ENCODE results near the gene CFAP20DC.
"Not testable (repeated sequence)": the region's sequence is repeated elsewhere in the genome, so short reads cannot be mapped to it uniquely, and the experiment has no call there.

The CFAP20DC gene

GRCh38 chr3:59049671-59050331 is at the start of gene CFAP20DC:
Gene CFAP20DC, minus strand, starts transcription at chr3:59050025. Its CDS starts 394 bp downstream, at chr3:59049631.
- Histone ChIP-seq H3K27me3 (ENCODE audit: control insufficient read depth, insufficient read depth, low read length) (no peaks in the 10 kb centered on the region), H3K9me3 (ENCODE audit: control insufficient read depth, insufficient read depth, low read length) (no peaks in the 10 kb centered on the region), H3K36me3 (ENCODE audit: control insufficient read depth, insufficient read depth, low read length) (no peaks in the 10 kb centered on the region), H3K9ac (ENCODE audit: low read depth, low read length) (peak within 1 kb of the TSS; percentile 70), H3K4me3 (ENCODE audit: low read depth, low read length) (peak within 1 kb of the TSS; percentile 71), H3K4me1 (ENCODE audit: control insufficient read depth, insufficient read depth, low read length) (no peaks in the 10 kb centered on the region)

- not testable (repeated sequence) for H3K4me3 ChIP-seq (ENCODE audit: low read depth, low read length); H3K4me1 ChIP-seq (ENCODE audit: control insufficient read depth, insufficient read depth, low read length); H3K9ac ChIP-seq (ENCODE audit: low read depth, low read length); H3K9me3 ChIP-seq (ENCODE audit: control insufficient read depth, insufficient read depth, low read length); H3K36me3 ChIP-seq (ENCODE audit: control insufficient read depth, insufficient read depth, low read length); H3K27me3 ChIP-seq (ENCODE audit: control insufficient read depth, insufficient read depth, low read length)
Observed at GRCh38 chr3:59098516-59098915, 48.7 kb upstream of the CFAP20DC start.

GRCh38 chr3:59094446-59094845 is 44.6 kb upstream of the CFAP20DC start:
- Histone ChIP-seq H3K9ac (ENCODE audit: low read depth, low read length) (no peak overlapping the region), H3K4me1 (ENCODE audit: control insufficient read depth, insufficient read depth, low read length) (no peaks in the 10 kb centered on the region), H3K9me3 (ENCODE audit: control insufficient read depth, insufficient read depth, low read length) (no peaks in the 10 kb centered on the region), H3K4me3 (ENCODE audit: low read depth, low read length) (no peak overlapping the region), H3K36me3 (ENCODE audit: control insufficient read depth, insufficient read depth, low read length) (no peaks in the 10 kb centered on the region), H3K27me3 (ENCODE audit: control insufficient read depth, insufficient read depth, low read length) (no peaks in the 10 kb centered on the region)

GRCh38 chr3:59093521-59093920 is 43.7 kb upstream of the CFAP20DC start:
- H3K9me3 ChIP-seq (ENCODE audit: control insufficient read depth, insufficient read depth, low read length): no peaks in the 10 kb centered on the region
- no peak overlapping the region for H3K4me3 ChIP-seq (ENCODE audit: low read depth, low read length)
- H3K36me3 ChIP-seq (ENCODE audit: control insufficient read depth, insufficient read depth, low read length): no peaks in the 10 kb centered on the region
- no peaks in the 10 kb centered on the region for H3K27me3 ChIP-seq (ENCODE audit: control insufficient read depth, insufficient read depth, low read length)
- no peaks in the 10 kb centered on the region for H3K4me1 ChIP-seq (ENCODE audit: control insufficient read depth, insufficient read depth, low read length)
- H3K9ac ChIP-seq (ENCODE audit: low read depth, low read length): no peak overlapping the region

- Histone ChIP-seq H3K27me3 (ENCODE audit: control insufficient read depth, insufficient read depth, low read length) (no peaks in the 10 kb centered on the region), H3K4me1 (ENCODE audit: control insufficient read depth, insufficient read depth, low read length) (no peaks in the 10 kb centered on the region), H3K9me3 (ENCODE audit: control insufficient read depth, insufficient read depth, low read length) (no peaks in the 10 kb centered on the region), H3K4me3 (ENCODE audit: low read depth, low read length) (no peak overlapping the region), H3K36me3 (ENCODE audit: control insufficient read depth, insufficient read depth, low read length) (no peaks in the 10 kb centered on the region), H3K9ac (ENCODE audit: low read depth, low read length) (no peak overlapping the region)
Observed at GRCh38 chr3:59088761-59089160, 38.9 kb upstream of the CFAP20DC start.

GRCh38 chr3:59085976-59086375 is 36.2 kb upstream of the CFAP20DC start:
- H3K4me1 ChIP-seq (ENCODE audit: control insufficient read depth, insufficient read depth, low read length): no peaks in the 10 kb centered on the region
- H3K36me3 ChIP-seq (ENCODE audit: control insufficient read depth, insufficient read depth, low read length): no peaks in the 10 kb centered on the region
- H3K27me3 ChIP-seq (ENCODE audit: control insufficient read depth, insufficient read depth, low read length): no peaks in the 10 kb centered on the region
- no peak overlapping the region for H3K4me3 ChIP-seq (ENCODE audit: low read depth, low read length)
- no peaks in the 10 kb centered on the region for H3K9me3 ChIP-seq (ENCODE audit: control insufficient read depth, insufficient read depth, low read length)
- H3K9ac ChIP-seq (ENCODE audit: low read depth, low read length): no peak overlapping the region

DNA sequence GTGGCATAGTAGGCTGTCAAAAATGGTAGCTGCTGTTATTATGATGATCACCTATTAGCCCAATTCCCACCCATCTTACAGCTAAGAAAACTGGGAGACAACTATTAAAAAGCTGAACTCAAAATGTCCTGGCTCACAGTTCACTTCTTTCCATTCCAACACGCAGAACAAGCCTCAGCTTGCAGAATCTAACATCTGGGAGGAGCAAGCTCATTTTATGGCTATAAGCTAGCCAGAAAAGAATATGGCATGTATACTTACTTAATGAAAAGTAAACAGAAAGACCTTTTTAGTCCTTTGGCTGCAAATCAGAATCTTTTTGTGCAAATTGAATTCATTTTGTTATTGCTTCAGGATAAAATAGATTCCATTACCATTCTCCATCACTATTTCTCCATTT is 34.8 kb upstream of the CFAP20DC start:
- H3K4me1 ChIP-seq (ENCODE audit: control insufficient read depth, insufficient read depth, low read length): no peaks in the 10 kb centered on the region
- H3K9ac ChIP-seq (ENCODE audit: low read depth, low read length): no peak overlapping the region
- no peaks in the 10 kb centered on the region for H3K36me3 ChIP-seq (ENCODE audit: control insufficient read depth, insufficient read depth, low read length)
- no peaks in the 10 kb centered on the region for H3K27me3 ChIP-seq (ENCODE audit: control insufficient read depth, insufficient read depth, low read length)
- H3K9me3 ChIP-seq (ENCODE audit: control insufficient read depth, insufficient read depth, low read length): no peaks in the 10 kb centered on the region
- no peak overlapping the region for H3K4me3 ChIP-seq (ENCODE audit: low read depth, low read length)

- H3K36me3 ChIP-seq (ENCODE audit: control insufficient read depth, insufficient read depth, low read length): no peaks in the 10 kb centered on the region
- H3K27me3 ChIP-seq (ENCODE audit: control insufficient read depth, insufficient read depth, low read length): no peaks in the 10 kb centered on the region
- H3K4me3 ChIP-seq (ENCODE audit: low read depth, low read length): no peak overlapping the region
- no peaks in the 10 kb centered on the region for H3K4me1 ChIP-seq (ENCODE audit: control insufficient read depth, insufficient read depth, low read length)
- no peak overlapping the region for H3K9ac ChIP-seq (ENCODE audit: low read depth, low read length)
- H3K9me3 ChIP-seq (ENCODE audit: control insufficient read depth, insufficient read depth, low read length): no peaks in the 10 kb centered on the region
Observed at GRCh38 chr3:59082106-59082505, 32.3 kb upstream of the CFAP20DC start.

GRCh38 chr3:59081071-59081470 is 31.2 kb upstream of the CFAP20DC start:
- H3K9ac ChIP-seq (ENCODE audit: low read depth, low read length): no peak overlapping the region
- H3K4me3 ChIP-seq (ENCODE audit: low read depth, low read length): no peak overlapping the region
- H3K4me1 ChIP-seq (ENCODE audit: control insufficient read depth, insufficient read depth, low read length): no peaks in the 10 kb centered on the region
- no peaks in the 10 kb centered on the region for H3K9me3 ChIP-seq (ENCODE audit: control insufficient read depth, insufficient read depth, low read length)
- H3K36me3 ChIP-seq (ENCODE audit: control insufficient read depth, insufficient read depth, low read length): no peaks in the 10 kb centered on the region
- H3K27me3 ChIP-seq (ENCODE audit: control insufficient read depth, insufficient read depth, low read length): no peaks in the 10 kb centered on the region

DNA sequence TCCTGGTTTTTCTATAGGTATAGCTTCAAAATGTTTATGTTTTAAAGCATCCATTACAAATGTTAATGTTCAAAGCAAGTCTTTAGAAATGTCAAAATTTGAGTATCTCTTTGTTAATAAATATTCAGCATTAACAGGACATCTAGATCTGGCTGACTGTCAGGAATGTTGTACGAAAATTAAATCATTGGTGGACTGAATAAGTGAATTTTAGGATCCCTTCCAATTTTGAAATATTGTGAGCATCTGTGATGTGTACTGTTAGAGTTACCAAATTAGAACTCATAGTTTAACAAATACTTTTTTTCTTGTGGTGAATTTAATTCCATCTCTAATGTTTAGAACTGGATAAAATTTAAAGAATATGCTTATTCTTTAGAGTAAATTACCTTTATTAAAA is 30.1 kb upstream of the CFAP20DC start:
- H3K9ac ChIP-seq (ENCODE audit: low read depth, low read length): no peak overlapping the region
- H3K36me3 ChIP-seq (ENCODE audit: control insufficient read depth, insufficient read depth, low read length): no peaks in the 10 kb centered on the region
- no peaks in the 10 kb centered on the region for H3K4me1 ChIP-seq (ENCODE audit: control insufficient read depth, insufficient read depth, low read length)
- H3K9me3 ChIP-seq (ENCODE audit: control insufficient read depth, insufficient read depth, low read length): no peaks in the 10 kb centered on the region
- H3K4me3 ChIP-seq (ENCODE audit: low read depth, low read length): no peak overlapping the region
- no peaks in the 10 kb centered on the region for H3K27me3 ChIP-seq (ENCODE audit: control insufficient read depth, insufficient read depth, low read length)

- H3K36me3 ChIP-seq (ENCODE audit: control insufficient read depth, insufficient read depth, low read length): no peaks in the 10 kb centered on the region
- no peaks in the 10 kb centered on the region for H3K9me3 ChIP-seq (ENCODE audit: control insufficient read depth, insufficient read depth, low read length)
- no peaks in the 10 kb centered on the region for H3K4me1 ChIP-seq (ENCODE audit: control insufficient read depth, insufficient read depth, low read length)
- H3K4me3 ChIP-seq (ENCODE audit: low read depth, low read length): no peak overlapping the region
- H3K27me3 ChIP-seq (ENCODE audit: control insufficient read depth, insufficient read depth, low read length): no peaks in the 10 kb centered on the region
- H3K9ac ChIP-seq (ENCODE audit: low read depth, low read length): no peak overlapping the region
Observed at GRCh38 chr3:59074764-59075163, 24.9 kb upstream of the CFAP20DC start.

- H3K9ac ChIP-seq (ENCODE audit: low read depth, low read length): no peak overlapping the region
- no peaks in the 10 kb centered on the region for H3K27me3 ChIP-seq (ENCODE audit: control insufficient read depth, insufficient read depth, low read length)
- no peak overlapping the region for H3K4me3 ChIP-seq (ENCODE audit: low read depth, low read length)
- H3K4me1 ChIP-seq (ENCODE audit: control insufficient read depth, insufficient read depth, low read length): no peaks in the 10 kb centered on the region
- H3K9me3 ChIP-seq (ENCODE audit: control insufficient read depth, insufficient read depth, low read length): no peaks in the 10 kb centered on the region
- H3K36me3 ChIP-seq (ENCODE audit: control insufficient read depth, insufficient read depth, low read length): no peaks in the 10 kb centered on the region
Observed at GRCh38 chr3:59072681-59073080, 22.9 kb upstream of the CFAP20DC start.
